Breast epithelium (tissue), 3 donors: ENCODE results near the gene SEMA6D.

Source experiments
- CTCF ChIP-seq, 3 donors: fragments of 450-650 bp; IDR thresholded peaks; one replicate each; pipeline ENCODE4 v1.5.1; 2016 to 2017; ENCODE audit warnings: antibody characterized with exemption in 3 of 3, mild to moderate bottlenecking in 3 of 3, moderate library complexity in 3 of 3
- POLR2A ChIP-seq: fragments of 450-650 bp; IDR thresholded peaks from one replicate; pipeline ENCODE4 v1.6.1; 2016; ENCODE audit warnings: antibody characterized with exemption, mild to moderate bottlenecking, moderate library complexity

- TF ChIP-seq CTCF (IDR thresholded peaks at IDR 0.05) (no peak), POLR2A (no peak)
Measured at GRCh38 chr15:47670365-47670764, 46.9 kb upstream of the SEMA6D start.
